HEK293 (cell line): ENCODE data around the gene ALOX15B.

Experiments
- CTCF ChIA-PET: fragments of 350-600 bp; formaldehyde crosslinking; extraction: SDS; loops from one replicate; lab custom pipeline; 2021; ENCODE audit warnings: antibody characterized with exemption; lab: Yijun Ruan, JAX
- POLR2A ChIA-PET: fragments of 300-600 bp; formaldehyde crosslinking; extraction: SDS; loops from one replicate; lab custom pipeline; 2020; ENCODE audit warnings: antibody characterized with exemption, inconsistent platforms; lab: Yijun Ruan, JAX
- H3K27ac ChIP-seq: fragments of 200-500 bp; sonication (Bioruptor generic); 2 replicates; pipeline ENCODE4 v1.5.1; 2014; ENCODE audit warnings: low read depth, low read length, control low read depth, inconsistent platforms; ENCODE audit errors: extremely low read depth
- H3K36me3 ChIP-seq, 2 experiments: fragments of 200-500 bp in 1 of 2; sonication (Bioruptor generic) in 1 of 2; 1 replicate in 1 of 2; 2 replicates in 1 of 2; pipeline ENCODE4 v1.5.1; 2014 to 2017; ENCODE audit warnings: inconsistent platforms in 2 of 2, low read length in 2 of 2; ENCODE audit not compliant: control insufficient read depth in 2 of 2, insufficient read depth in 1 of 2
- H3K4me1 ChIP-seq: fragments of 200-500 bp; sonication (Bioruptor generic); 2 replicates; pipeline ENCODE4 v1.5.1; 2014; ENCODE audit warnings: mild to moderate bottlenecking, low read length, inconsistent platforms; ENCODE audit not compliant: control insufficient read depth, insufficient read depth
- H3K4me3 ChIP-seq: 2 replicates; pipeline ENCODE4 v1.5.1; 2011; ENCODE audit warnings: low read depth, mild to moderate bottlenecking, control low read depth, low read length, moderate library complexity
- H3K9me3 ChIP-seq: fragments of 200-500 bp; sonication (Bioruptor generic); 2 replicates; pipeline ENCODE4 v1.5.1; 2014; ENCODE audit warnings: low read depth, low read length, inconsistent platforms; ENCODE audit not compliant: control insufficient read depth, insufficient read depth
- IKZF3 ChIP-seq: fragments of 450-650 bp; IDR thresholded peaks from 2 replicates; pipeline ENCODE4 v1.5.0; 2018; ENCODE audit warnings: missing biosample characterization, mild to moderate bottlenecking, missing genetic modification characterization, moderate library complexity
- KLF10 ChIP-seq: fragments of 450-650 bp; IDR thresholded peaks from 2 replicates; pipeline ENCODE4 v1.5.1; 2018; ENCODE audit warnings: missing biosample characterization, mild to moderate bottlenecking, missing genetic modification characterization
- KLF7 ChIP-seq: fragments of 450-650 bp; formaldehyde crosslinking; IDR thresholded peaks from 2 replicates; pipeline ENCODE4 v1.5.1; 2016; ENCODE audit warnings: missing biosample characterization, missing genetic modification characterization, borderline replicate concordance
- KLF9 ChIP-seq: fragments of 450-650 bp; formaldehyde crosslinking; IDR thresholded peaks from 2 replicates; pipeline ENCODE4 v1.5.1; 2016; ENCODE audit warnings: missing biosample characterization, missing genetic modification characterization, low read depth
- REPIN1 ChIP-seq: fragments of 450-650 bp; formaldehyde crosslinking; IDR thresholded peaks from 2 replicates; pipeline ENCODE4 v1.5.1; 2017; ENCODE audit warnings: missing biosample characterization, missing genetic modification characterization, low read depth
- TCF7L2 ChIP-seq: IDR thresholded peaks from 2 replicates; pipeline ENCODE4 v1.6.1; 2011; ENCODE audit warnings: low read depth, mild to moderate bottlenecking, inconsistent platforms, low read length, moderate library complexity, borderline replicate concordance
- ZNF112 ChIP-seq: fragments of 450-650 bp; formaldehyde crosslinking; IDR thresholded peaks from 2 replicates; pipeline ENCODE4 v1.5.0; 2017; ENCODE audit warnings: missing biosample characterization, missing genetic modification characterization
- ZNF221 ChIP-seq: fragments of 450-650 bp; formaldehyde crosslinking; IDR thresholded peaks from 2 replicates; pipeline ENCODE4 v1.5.1; 2017; ENCODE audit warnings: missing biosample characterization, missing genetic modification characterization, borderline replicate concordance
- ZNF623 ChIP-seq: fragments of 450-650 bp; formaldehyde crosslinking; IDR thresholded peaks from 2 replicates; pipeline ENCODE4 v1.5.1; 2016; ENCODE audit warnings: missing biosample characterization, missing genetic modification characterization
- ZNF654 ChIP-seq: fragments of 450-650 bp; formaldehyde crosslinking; IDR thresholded peaks from 2 replicates; pipeline ENCODE4 v1.5.1; 2016; ENCODE audit warnings: low read depth, missing biosample characterization, missing genetic modification characterization
- ZSCAN23 ChIP-seq: fragments of 450-650 bp; formaldehyde crosslinking; IDR thresholded peaks from 2 replicates; pipeline ENCODE4 v1.5.1; 2016; ENCODE audit warnings: missing biosample characterization, missing genetic modification characterization
- TF ChIP-seq, protein P1 (sequence below): fragments of 450-650 bp; formaldehyde crosslinking; IDR thresholded peaks from 2 replicates; pipeline ENCODE4 v1.5.1; 2016; ENCODE audit warnings: missing biosample characterization, missing genetic modification characterization
- TF ChIP-seq, protein P2 (sequence below): fragments of 450-650 bp; formaldehyde crosslinking; IDR thresholded peaks from 2 replicates; pipeline ENCODE4 v1.5.1; 2016; ENCODE audit warnings: missing biosample characterization, missing genetic modification characterization
- TF ChIP-seq, protein P3 (sequence below): fragments of 450-650 bp; formaldehyde crosslinking; IDR thresholded peaks from 2 replicates; pipeline ENCODE4 v1.5.1; 2016; ENCODE audit warnings: missing biosample characterization, missing genetic modification characterization, low read depth

Gene ALOX15B

DNA sequence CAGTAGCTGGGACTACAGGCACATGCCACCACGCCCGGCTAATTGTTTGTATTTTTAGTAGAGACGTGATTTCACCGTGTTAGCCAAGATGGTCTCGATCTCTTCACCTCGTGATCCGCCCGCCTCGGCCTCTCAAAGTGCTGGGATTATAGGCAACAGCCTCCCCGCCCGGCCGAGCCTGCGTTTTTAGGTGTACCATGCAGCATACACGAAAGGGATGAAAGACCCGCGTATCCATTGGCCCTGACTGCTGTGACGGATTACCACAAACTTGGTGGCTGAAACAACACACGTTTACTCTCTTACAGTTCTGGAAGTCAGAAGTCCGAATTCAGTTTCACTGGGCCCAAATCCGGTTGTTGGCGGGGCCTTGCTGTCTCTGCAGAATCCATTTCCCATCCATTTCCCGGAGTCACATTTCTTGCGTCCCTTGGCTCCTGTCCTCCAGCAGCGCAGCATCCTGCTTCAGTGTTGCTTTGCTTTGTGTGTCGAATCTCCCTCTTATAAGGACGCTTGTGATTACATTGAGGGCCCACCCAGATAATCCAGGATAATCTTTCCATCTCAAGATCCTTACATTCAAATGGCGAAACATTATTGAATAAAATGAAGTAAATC, 44.8 kb upstream of the ALOX15B start (continued):
- no peak for TF ChIP-seq TCF7L2
- no peak for TF ChIP-seq ZNF112 (tag by site-specific recombination)
- no peak for TF ChIP-seq IKZF3
- TF ChIP-seq ZSCAN23 (tag by site-specific recombination) = no peak

DNA sequence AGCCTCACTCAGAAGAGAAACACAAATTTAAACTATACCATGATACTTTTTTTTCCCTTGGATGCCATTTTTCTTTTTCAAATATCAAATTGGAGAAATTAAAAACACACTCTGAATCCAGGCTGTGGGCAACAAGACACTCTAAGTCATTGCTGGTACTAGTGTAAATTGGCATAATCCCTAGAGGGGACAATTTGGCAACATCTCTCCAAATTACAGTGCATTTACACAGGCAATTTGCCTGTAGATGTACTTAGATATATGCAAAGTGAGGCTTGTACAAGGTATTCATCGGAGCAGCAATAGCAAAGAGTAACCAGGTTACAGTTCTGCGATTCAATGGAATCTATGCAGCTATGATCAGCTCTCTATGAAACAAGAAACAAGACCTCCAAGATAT, 43.1 kb upstream of the ALOX15B start:
- no peak overlapping the region for H3K27ac ChIP-seq
- POLR2A ChIA-PET = interaction anchor here (1.0 kb wide), 1 partner anchor 64 kb away, joined by 3 read pairs; the partner anchor contains the start of genes CNTROB and TRAPPC1

DNA sequence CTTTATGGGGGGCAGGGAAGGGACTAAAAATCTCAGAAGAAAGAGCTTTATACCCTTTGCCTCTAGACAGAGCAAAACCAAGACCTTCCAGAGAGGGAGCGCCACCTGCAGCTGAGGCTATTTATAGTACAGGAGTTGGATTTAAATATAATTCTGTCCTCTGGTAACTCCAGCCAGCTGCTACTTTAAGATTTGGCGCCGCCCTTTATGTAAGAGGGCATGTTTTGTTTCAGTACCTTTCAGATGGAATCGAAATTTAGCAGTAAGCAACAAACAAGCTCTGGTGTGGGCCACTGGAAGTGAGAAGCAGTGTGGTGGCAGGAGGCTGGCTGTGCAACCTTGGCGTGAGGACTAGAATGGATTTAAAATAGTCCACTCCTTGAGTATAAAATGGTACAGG, 41.7 kb upstream of the ALOX15B start:
- Histone ChIP-seq H3K9me3 (no peaks in the 10 kb centered on the region), H3K4me1 (no peaks in the 10 kb centered on the region), H3K36me3 (no peaks in the 10 kb centered on the region; a peak in 1 of 3 replicates), H3K4me3 (no peak overlapping the region), H3K27ac (no peak overlapping the region)
- ChIA-PET POLR2A (no interaction called here), CTCF (interaction anchor here (0.5 to 3.1 kb wide), 28 partner anchors 8 to 1593 kb away, joined by 3 to 23 read pairs (median 4); no protein-coding TSS in a partner anchor)
- TF ChIP-seq ZNF654 (tag by site-specific recombination) (0 out of 2 replicates have a peak, but pooled peaks have one; percentile 10), ZNF221 (tag by site-specific recombination) (no peak)
- TF ChIP-seq, protein P1, sequence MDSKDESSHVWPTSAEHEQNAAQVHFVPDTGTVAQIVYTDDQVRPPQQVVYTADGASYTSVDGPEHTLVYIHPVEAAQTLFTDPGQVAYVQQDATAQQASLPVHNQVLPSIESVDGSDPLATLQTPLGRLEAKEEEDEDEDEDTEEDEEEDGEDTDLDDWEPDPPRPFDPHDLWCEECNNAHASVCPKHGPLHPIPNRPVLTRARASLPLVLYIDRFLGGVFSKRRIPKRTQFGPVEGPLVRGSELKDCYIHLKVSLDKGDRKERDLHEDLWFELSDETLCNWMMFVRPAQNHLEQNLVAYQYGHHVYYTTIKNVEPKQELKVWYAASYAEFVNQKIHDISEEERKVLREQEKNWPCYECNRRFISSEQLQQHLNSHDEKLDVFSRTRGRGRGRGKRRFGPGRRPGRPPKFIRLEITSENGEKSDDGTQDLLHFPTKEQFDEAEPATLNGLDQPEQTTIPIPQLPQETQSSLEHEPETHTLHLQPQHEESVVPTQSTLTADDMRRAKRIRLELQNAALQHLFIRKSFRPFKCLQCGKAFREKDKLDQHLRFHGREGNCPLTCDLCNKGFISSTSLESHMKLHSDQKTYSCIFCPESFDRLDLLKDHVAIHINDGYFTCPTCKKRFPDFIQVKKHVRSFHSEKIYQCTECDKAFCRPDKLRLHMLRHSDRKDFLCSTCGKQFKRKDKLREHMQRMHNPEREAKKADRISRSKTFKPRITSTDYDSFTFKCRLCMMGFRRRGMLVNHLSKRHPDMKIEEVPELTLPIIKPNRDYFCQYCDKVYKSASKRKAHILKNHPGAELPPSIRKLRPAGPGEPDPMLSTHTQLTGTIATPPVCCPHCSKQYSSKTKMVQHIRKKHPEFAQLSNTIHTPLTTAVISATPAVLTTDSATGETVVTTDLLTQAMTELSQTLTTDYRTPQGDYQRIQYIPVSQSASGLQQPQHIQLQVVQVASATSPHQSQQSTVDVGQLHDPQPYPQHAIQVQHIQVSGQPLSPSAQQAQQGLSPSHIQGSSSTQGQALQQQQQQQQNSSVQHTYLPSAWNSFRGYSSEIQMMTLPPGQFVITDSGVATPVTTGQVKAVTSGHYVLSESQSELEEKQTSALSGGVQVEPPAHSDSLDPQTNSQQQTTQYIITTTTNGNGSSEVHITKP (tag by site-specific recombination) = peak; percentile 49

More for the DNA sequence above, 43.1 kb upstream of the ALOX15B start:
- Histone ChIP-seq H3K4me1 (no peaks in the 10 kb centered on the region), H3K4me3 (no peak overlapping the region)
- TF ChIP-seq, protein P2, sequence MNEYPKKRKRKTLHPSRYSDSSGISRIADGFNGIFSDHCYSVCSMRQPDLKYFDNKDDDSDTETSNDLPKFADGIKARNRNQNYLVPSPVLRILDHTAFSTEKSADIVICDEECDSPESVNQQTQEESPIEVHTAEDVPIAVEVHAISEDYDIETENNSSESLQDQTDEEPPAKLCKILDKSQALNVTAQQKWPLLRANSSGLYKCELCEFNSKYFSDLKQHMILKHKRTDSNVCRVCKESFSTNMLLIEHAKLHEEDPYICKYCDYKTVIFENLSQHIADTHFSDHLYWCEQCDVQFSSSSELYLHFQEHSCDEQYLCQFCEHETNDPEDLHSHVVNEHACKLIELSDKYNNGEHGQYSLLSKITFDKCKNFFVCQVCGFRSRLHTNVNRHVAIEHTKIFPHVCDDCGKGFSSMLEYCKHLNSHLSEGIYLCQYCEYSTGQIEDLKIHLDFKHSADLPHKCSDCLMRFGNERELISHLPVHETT (tag by site-specific recombination) = no peak
- TF ChIP-seq, protein P3, sequence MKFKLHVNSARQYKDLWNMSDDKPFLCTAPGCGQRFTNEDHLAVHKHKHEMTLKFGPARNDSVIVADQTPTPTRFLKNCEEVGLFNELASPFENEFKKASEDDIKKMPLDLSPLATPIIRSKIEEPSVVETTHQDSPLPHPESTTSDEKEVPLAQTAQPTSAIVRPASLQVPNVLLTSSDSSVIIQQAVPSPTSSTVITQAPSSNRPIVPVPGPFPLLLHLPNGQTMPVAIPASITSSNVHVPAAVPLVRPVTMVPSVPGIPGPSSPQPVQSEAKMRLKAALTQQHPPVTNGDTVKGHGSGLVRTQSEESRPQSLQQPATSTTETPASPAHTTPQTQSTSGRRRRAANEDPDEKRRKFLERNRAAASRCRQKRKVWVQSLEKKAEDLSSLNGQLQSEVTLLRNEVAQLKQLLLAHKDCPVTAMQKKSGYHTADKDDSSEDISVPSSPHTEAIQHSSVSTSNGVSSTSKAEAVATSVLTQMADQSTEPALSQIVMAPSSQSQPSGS = no peak
- TF ChIP-seq, all 188 proteins: peak for 0
- Histone ChIP-seq H3K36me3 (no peaks in the 10 kb centered on the region; a peak in 1 of 3 replicates), H3K9me3 (no peaks in the 10 kb centered on the region)
- CTCF ChIA-PET = interaction anchor here (0.8 to 2.9 kb wide), 6 partner anchors 10 to 61 kb away, joined by 3 to 23 read pairs (median 7); no protein-coding TSS in a partner anchor

DNA sequence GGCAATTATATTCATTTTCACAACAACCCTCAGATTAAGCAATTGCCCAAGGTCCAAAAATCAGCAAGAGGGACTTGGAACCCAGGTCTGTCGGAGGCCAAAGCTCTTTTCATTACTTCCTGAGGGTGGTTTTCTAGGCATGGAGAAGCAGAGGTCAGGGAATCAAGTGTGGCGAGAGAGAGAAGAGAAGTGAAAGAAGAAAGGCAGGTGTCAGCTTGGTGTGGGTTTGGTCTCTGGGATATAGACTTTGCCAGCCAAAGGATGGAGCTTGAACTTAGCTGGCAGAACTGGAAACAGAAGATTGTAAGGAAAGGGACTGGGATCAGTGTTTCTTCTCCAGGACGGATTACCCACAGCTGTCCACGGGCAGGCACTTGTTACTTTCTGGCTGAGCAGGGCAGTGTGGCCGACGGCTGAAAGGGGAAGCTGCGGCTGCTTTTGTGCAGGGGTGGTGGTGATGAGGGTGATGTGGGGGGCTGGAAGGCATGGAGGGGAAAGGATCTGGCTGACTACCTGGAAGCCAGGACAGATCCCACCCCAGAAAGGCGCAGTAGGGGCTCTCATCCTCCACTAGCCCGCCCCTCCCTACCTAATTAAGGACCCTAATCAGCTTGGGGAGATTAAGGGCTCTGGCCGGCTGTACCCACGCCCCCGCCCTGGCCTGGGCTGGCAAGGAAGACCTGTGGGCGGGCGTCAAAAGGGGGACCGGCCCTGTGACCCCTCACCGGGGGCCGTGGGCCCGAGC, 36.7 kb upstream of the ALOX15B start, which contains the start of gene GUCY2D:
Gene GUCY2D (plus strand): TSS at position 640 of the 745 bp plus-strand sequence. CDS start 433 bp downstream, outside the sequence.
- Histone ChIP-seq H3K4me3 (no peak within 1 kb of the TSS), H3K9me3 (no peaks in the 10 kb centered on the region), H3K36me3 (no peaks in the 10 kb centered on the region), H3K4me1 (no peaks in the 10 kb centered on the region), H3K27ac (no peak within 1 kb of the TSS)
- ChIA-PET POLR2A (interaction anchor here (0.6 kb wide), 1 partner anchor 9 kb away, joined by 4 read pairs; no protein-coding TSS in a partner anchor), CTCF (interaction anchor here (0.6 to 2.3 kb wide), 14 partner anchors 9 to 259 kb away, joined by 3 to 20 read pairs (median 4); partner anchors contain the start of gene CHD3)
- TF ChIP-seq KLF10 (tag by site-specific recombination) (no peak), REPIN1 (no peak), KLF9 (tag by site-specific recombination) (no peak), KLF7 (tag by site-specific recombination) (no peak), ZNF623 (no peak)
- TF ChIP-seq, protein P1 (tag by site-specific recombination) = no peak
